ENCODE data around the gene CRACR2A.

CRACR2A gene

DNA sequence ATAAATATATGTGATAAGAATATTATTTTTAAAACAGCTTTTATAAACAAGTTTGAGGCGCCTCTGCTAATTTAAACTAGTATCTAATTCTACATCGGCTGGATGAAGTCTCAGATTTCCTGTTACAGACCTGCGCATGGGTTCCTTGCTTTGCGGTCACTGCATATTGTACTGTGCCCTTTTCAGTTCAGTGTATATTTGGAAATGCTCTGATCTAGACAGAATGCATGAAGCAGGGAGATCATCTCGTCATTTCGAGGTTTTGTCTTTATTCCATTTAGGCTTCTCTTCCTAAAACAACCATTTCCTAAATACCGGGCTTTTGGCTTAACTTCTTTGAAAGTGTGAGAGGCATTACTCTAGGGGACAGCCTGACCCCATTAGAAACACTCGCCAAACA is 25.6 kb downstream of the CRACR2A start:
- no peak for DNase-seq (ENCODE audit: low read depth)
- no peak for TF ChIP-seq CTCF (IDR thresholded peaks at IDR 0.05; ENCODE audit: low read depth, low read length, missing control alignments)
- H3K4me3 ChIP-seq (ENCODE audit: low read depth, low read length), result no peak overlapping the region

GRCh38 chr12:3726456-3726855 is 26.5 kb downstream of the CRACR2A start:
- TF ChIP-seq CTCF (IDR thresholded peaks at IDR 0.05; ENCODE audit: low read depth, low read length, missing control alignments), result no peak

DNA sequence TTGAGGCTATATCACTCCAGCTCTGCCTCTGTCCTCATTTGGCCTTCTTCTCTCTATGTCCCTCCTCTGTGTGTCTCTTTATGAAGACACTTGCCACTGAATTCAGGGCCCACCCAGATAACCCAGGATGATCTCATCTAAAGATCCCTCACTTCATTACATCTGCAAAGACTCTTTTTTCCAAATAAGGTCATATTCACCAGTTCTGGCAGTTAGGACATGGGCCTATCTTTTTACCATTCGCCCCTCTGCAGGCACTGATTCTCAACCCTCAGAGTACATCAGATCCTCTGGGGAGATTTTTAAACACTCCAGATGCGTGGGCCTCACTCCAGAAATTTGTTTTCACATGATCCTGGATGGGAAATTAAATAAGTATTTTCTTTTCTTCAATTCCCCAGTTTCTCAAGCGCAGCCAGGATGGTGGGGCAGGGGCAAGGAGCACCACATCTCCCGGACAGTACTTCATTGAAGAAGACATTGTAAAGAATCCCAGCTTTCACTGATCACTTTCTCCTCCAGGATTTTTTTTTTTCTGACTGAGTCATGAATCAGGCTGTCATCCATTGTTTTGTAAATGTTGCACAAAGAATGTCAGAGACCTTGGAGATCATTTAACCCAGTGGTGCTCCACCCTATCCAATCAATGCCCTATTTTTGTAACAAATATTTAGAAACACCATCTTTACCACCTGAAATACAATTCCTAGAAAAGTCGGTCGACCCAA is 27.4 kb downstream of the CRACR2A start:
- no peak for DNase-seq (ENCODE audit: low read depth)
- TF ChIP-seq CTCF (IDR thresholded peaks at IDR 0.05; ENCODE audit: low read depth, low read length, missing control alignments), result no peak
- H3K4me3 ChIP-seq (ENCODE audit: low read depth, low read length), result no peak overlapping the region

More at GRCh38 chr12:3726456-3726855, 26.5 kb downstream of the CRACR2A start:
- H3K4me3 ChIP-seq (ENCODE audit: low read depth, low read length), result no peak overlapping the region
- no peak for DNase-seq (ENCODE audit: low read depth)

GRCh38 chr12:3723916-3724805 is 28.7 kb downstream of the CRACR2A start:
- no peak for TF ChIP-seq CTCF (IDR thresholded peaks at IDR 0.05; ENCODE audit: low read depth, low read length, missing control alignments)
- no peak overlapping the region for H3K4me3 ChIP-seq (ENCODE audit: low read depth, low read length)
- no peak for DNase-seq (ENCODE audit: low read depth)

DNA sequence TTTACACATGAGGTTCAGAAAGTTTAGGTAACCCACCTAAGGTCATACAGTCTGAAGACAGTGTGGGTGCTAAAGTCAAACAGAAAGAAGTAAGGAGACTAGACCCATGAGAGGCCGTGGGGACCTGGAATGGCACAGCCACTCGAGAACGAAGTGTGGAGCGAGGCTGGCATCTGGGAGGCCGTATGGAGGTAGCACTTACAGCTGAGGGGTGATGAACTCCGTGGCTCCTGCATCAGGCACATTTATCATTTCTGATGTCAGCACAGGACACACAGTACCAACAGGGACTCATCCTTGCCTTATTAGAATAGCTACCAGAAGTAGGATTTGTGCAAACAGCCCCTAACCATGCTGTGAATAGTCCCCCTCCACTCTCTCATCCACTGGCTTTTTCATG is 30.5 kb downstream of the CRACR2A start:
- DNase-seq (ENCODE audit: low read depth), result no peak
- no peak overlapping the region for H3K4me3 ChIP-seq (ENCODE audit: low read depth, low read length)
- TF ChIP-seq CTCF (IDR thresholded peaks at IDR 0.05; ENCODE audit: low read depth, low read length, missing control alignments), result no peak

DNA sequence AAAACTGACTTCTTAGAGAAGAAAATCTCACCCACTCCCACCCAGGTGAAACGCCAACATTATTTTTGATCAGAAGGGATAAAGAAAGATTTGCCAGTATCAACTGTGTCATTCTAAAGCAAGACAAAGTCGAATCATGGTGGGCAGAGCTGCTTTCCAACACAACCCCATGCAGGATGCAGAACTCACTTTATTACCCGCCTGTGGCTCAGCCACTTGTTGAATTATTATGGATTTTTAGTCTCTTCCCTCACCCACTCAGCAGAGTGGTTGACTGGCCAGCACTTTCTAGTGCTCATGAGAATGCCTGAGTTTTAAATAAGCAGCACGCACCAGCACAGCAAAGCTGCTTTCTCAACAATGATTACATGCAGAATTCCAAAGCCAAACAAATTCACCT is 32.1 kb downstream of the CRACR2A start:
- no peak for TF ChIP-seq CTCF (IDR thresholded peaks at IDR 0.05; ENCODE audit: low read depth, low read length, missing control alignments)
- no peak for DNase-seq (ENCODE audit: low read depth)
- no peak overlapping the region for H3K4me3 ChIP-seq (ENCODE audit: low read depth, low read length)
